ENCODE results near the gene OR51V1.
"Not testable (repeated sequence)": the region's sequence is repeated elsewhere in the genome, so short reads cannot be mapped to it uniquely, and the experiment has no call there.

The OR51V1 gene

DNA sequence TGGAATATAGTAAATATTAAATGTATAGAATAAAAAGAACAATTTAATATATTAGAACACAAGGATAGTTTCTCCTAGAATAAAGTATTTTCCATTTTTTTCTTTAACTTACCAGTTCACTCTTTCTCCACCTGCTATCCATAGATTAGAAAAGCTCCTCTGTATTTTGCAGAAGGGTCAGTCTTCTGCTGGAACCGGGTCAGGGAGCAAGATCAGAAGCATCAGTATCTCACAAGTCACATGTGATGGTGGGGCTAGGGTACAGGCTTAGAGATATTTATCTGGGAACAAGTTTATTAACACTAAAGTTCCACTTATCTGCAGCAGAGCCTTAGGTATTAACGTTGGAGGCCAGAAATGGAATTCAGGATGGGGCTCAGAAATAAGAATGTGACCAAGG, 28.6 kb downstream of the OR51V1 start:
- no peak overlapping the region for H2AFZ ChIP-seq (ENCODE audit: low read depth)
- H4K20me1 ChIP-seq (ENCODE audit: insufficient read depth), result no peaks in the 10 kb centered on the region
- TF ChIP-seq, protein P1, sequence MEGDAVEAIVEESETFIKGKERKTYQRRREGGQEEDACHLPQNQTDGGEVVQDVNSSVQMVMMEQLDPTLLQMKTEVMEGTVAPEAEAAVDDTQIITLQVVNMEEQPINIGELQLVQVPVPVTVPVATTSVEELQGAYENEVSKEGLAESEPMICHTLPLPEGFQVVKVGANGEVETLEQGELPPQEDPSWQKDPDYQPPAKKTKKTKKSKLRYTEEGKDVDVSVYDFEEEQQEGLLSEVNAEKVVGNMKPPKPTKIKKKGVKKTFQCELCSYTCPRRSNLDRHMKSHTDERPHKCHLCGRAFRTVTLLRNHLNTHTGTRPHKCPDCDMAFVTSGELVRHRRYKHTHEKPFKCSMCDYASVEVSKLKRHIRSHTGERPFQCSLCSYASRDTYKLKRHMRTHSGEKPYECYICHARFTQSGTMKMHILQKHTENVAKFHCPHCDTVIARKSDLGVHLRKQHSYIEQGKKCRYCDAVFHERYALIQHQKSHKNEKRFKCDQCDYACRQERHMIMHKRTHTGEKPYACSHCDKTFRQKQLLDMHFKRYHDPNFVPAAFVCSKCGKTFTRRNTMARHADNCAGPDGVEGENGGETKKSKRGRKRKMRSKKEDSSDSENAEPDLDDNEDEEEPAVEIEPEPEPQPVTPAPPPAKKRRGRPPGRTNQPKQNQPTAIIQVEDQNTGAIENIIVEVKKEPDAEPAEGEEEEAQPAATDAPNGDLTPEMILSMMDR (conservative IDR thresholded peaks at IDR 0.05; ENCODE audit: low read depth, low read length), result no peak
- no peaks in the 10 kb centered on the region for H3K36me3 ChIP-seq (ENCODE audit: insufficient read depth)
- H3K79me2 ChIP-seq (ENCODE audit: insufficient read depth, low read depth), result no peaks in the 10 kb centered on the region
- no peak overlapping the region for H3K9ac ChIP-seq
- H3K4me3 ChIP-seq (IDR thresholded peaks at IDR 0.05; ENCODE audit: insufficient read depth, low read depth, low read length), result no peak overlapping the region
- H3K4me2 ChIP-seq, result no peak overlapping the region
- no peaks in the 10 kb centered on the region for H3K27me3 ChIP-seq (ENCODE audit: insufficient read depth, low read depth)
- H3K4me1 ChIP-seq (ENCODE audit: low read depth, poor library complexity, severe bottlenecking), result no peaks in the 10 kb centered on the region
- no peak overlapping the region for H3K27ac ChIP-seq

DNA sequence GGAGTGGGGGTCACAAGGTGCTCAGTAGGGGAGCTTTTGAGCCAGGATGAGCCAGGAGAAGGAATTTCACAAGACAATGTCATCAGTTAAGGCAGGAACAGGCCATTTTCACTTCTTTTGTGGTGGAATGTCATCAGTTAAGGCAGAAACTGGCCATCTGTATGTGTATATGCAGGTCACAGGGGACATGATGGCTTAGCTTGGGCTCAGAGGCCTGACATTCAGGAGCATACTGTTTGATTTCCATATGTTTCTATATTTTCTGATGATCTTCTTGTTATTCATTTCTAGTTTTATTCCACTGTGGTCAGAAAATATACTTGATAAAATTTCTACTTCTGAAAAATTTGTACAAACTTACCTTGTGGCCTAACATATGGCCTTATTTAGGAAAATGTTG, 34.6 kb downstream of the OR51V1 start:
- not testable (repeated sequence) for H3K36me3 ChIP-seq (ENCODE audit: insufficient read depth); H3K4me2 ChIP-seq; H2AFZ ChIP-seq (ENCODE audit: low read depth); H4K20me1 ChIP-seq (ENCODE audit: insufficient read depth); H3K27ac ChIP-seq; H3K4me1 ChIP-seq (ENCODE audit: low read depth, poor library complexity, severe bottlenecking); H3K27me3 ChIP-seq (ENCODE audit: insufficient read depth, low read depth); H3K4me3 ChIP-seq (IDR thresholded peaks at IDR 0.05; ENCODE audit: insufficient read depth, low read depth, low read length); H3K79me2 ChIP-seq (ENCODE audit: insufficient read depth, low read depth); H3K9ac ChIP-seq

DNA sequence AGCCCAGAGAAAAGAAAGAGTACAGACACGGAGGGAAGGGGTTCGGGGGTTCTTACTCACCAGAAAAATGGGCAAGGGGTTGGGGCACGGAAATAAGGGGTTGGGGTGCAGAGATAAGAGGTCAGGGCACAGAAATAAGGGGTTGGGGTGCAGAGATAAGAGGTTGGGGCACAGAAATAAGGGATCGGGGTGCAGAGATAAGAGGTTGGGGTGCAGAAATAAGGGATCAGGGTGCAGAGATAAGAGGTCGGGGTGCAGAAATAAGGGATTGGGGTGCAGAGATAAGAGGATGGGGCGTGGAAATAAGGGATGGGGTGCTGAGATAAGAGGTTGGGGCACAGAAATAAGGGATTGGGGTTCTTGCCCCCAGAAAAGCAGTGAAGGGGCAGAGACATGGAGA, 35.7 kb downstream of the OR51V1 start:
- H2AFZ ChIP-seq (ENCODE audit: low read depth); H4K20me1 ChIP-seq (ENCODE audit: insufficient read depth); H3K4me2 ChIP-seq; H3K79me2 ChIP-seq (ENCODE audit: insufficient read depth, low read depth); H3K4me3 ChIP-seq (IDR thresholded peaks at IDR 0.05; ENCODE audit: insufficient read depth, low read depth, low read length); H3K27me3 ChIP-seq (ENCODE audit: insufficient read depth, low read depth); H3K4me1 ChIP-seq (ENCODE audit: low read depth, poor library complexity, severe bottlenecking); H3K27ac ChIP-seq; H3K9ac ChIP-seq; H3K36me3 ChIP-seq (ENCODE audit: insufficient read depth): not testable (repeated sequence)

DNA sequence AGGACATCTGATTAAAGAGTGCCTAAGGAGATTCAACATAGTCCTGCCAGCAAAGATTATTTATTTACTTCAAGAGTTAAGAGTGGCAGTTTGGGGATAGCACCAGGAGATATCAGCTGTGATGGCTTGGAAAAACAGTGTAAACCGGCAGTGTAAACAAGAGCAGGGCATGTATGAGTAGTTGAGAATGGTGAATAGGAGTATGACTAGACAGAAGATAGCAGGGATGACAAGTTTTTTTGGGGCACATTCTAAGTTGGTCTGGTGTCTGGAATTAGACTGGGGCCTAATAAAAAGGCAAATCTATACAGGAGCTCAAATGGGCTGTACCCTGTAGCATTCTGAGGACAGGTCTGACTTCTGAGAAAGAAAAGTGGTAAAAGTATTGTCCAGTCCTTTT, 39.4 kb downstream of the OR51V1 start:
- not testable (repeated sequence) for H4K20me1 ChIP-seq (ENCODE audit: insufficient read depth); H3K27me3 ChIP-seq (ENCODE audit: insufficient read depth, low read depth); H3K79me2 ChIP-seq (ENCODE audit: insufficient read depth, low read depth); H3K27ac ChIP-seq; H3K9ac ChIP-seq; H3K36me3 ChIP-seq (ENCODE audit: insufficient read depth); H2AFZ ChIP-seq (ENCODE audit: low read depth); H3K4me1 ChIP-seq (ENCODE audit: low read depth, poor library complexity, severe bottlenecking); H3K4me3 ChIP-seq (IDR thresholded peaks at IDR 0.05; ENCODE audit: insufficient read depth, low read depth, low read length); H3K4me2 ChIP-seq

DNA sequence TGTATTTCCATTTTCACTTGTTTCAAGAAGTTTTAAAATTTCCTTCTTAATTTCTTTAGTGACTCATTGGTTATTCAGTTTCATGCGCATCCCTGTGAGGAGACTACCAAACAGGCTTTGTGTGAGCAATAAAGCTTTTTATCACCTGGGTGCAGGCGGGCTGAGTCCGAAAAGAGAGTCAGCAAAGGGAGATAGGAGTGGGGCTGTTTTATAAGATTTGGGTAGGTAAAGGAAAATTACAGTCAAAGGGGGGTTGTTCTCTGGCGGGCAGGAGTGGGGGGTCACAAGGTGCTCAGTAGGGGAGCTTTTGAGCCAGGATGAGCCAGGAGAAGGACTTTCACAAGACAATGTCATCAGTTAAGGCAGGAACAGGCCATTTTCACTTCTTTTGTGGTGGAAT, 40.3 kb downstream of the OR51V1 start:
- not testable (repeated sequence) for H2AFZ ChIP-seq (ENCODE audit: low read depth); H3K36me3 ChIP-seq (ENCODE audit: insufficient read depth); H3K79me2 ChIP-seq (ENCODE audit: insufficient read depth, low read depth); H3K4me3 ChIP-seq (IDR thresholded peaks at IDR 0.05; ENCODE audit: insufficient read depth, low read depth, low read length); H3K27ac ChIP-seq; H4K20me1 ChIP-seq (ENCODE audit: insufficient read depth); H3K27me3 ChIP-seq (ENCODE audit: insufficient read depth, low read depth); H3K4me2 ChIP-seq; H3K9ac ChIP-seq; H3K4me1 ChIP-seq (ENCODE audit: low read depth, poor library complexity, severe bottlenecking)

DNA sequence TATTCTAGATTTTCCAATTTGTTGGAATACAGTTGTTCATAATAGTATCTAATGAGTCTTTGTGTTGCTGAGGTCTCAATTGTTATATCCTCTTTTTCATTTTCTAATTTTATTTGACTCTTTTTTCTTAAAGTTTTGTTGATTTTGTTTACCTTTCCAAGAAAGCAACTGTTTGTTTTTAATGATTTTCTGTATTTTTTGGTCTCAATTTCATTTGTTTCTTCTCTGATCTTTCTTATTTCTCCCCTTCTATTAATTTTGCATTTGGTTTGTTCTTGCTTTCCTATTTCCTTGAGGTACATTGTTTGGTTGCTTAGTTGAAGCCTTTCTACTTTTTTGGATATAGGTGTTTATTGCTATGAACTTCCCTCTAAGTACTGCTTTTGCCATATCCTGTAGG, 40.7 kb downstream of the OR51V1 start:
- Histone ChIP-seq H3K79me2 (ENCODE audit: insufficient read depth, low read depth) (no peaks in the 10 kb centered on the region), H3K36me3 (ENCODE audit: insufficient read depth) (no peaks in the 10 kb centered on the region), H2AFZ (ENCODE audit: low read depth) (no peak overlapping the region), H3K27me3 (ENCODE audit: insufficient read depth, low read depth) (no peaks in the 10 kb centered on the region), H4K20me1 (ENCODE audit: insufficient read depth) (no peaks in the 10 kb centered on the region), H3K4me3 (IDR thresholded peaks at IDR 0.05; ENCODE audit: insufficient read depth, low read depth, low read length) (no peak overlapping the region), H3K4me1 (ENCODE audit: low read depth, poor library complexity, severe bottlenecking) (no peaks in the 10 kb centered on the region), H3K27ac (no peak overlapping the region), H3K9ac (no peak overlapping the region), H3K4me2 (no peak overlapping the region)
- TF ChIP-seq, protein P1 (conservative IDR thresholded peaks at IDR 0.05; ENCODE audit: low read depth, low read length), result no peak

Measured in KMS-11 (cell line).